COLO668 (cell line): ENCODE measurements around the gene NBPF1.
"Not testable (repeated sequence)": the region's sequence is repeated elsewhere in the genome, so short reads cannot be mapped to it uniquely, and the experiment has no call there.

Source experiments
- DNase-seq: peaks from one replicate; lab custom pipeline; 2025; ENCODE audit not compliant: unreplicated experiment; lab: John Stamatoyannopoulos, UW

NBPF1 gene

DNA sequence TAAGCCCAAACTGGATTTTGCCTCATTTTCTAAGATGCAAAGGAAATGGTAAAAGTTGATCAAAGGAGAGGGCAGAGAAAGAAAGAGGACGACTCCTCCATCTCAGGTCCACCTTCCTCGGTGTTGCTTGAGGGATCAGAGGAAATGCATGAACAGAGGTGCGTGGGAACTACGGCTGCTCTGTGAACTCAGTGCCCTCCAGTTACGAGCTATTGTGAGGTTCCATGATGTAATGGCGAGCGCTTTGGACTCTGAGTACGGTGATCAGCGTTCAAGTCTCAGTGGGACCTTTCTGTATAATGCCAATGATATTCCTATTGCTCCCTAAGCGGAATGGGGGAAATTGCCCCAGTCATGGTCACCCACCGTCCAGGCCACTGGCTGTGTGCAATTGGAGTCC is 60.1 kb downstream of the NBPF1 start:
- not testable (repeated sequence) for DNase-seq

DNA sequence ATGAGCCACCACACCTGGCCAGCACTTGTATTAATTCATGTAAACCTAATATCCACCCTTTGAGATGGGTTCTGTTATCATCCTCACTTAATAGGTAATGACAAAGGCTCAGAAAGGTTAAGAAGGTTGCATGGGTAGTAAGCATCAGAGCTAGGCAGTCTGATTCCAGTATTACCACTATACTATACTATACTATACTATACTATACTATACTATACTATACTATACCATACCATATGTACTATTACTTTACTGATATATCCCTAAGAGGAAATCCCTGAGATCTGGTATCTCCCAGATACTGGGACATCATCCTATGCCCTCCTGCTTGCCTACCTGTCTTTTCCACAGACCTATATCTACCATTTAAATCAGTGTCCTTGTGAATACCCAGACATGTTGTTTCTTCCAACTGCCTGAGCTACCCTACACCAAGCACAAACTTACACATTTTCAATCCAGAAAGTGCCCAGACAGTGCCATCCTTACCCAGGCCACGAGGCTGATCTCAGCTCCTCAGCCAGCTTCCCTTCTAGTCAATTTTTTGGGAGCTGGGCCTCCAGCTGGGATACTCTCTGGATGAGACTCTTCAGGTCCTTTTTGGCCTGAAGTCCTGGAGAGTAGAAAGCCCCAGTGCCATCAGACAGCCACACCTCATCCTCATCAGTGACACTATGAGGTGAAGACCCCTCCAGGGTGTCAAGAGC is 63.0 kb downstream of the NBPF1 start:
- not testable (repeated sequence) for DNase-seq

DNA sequence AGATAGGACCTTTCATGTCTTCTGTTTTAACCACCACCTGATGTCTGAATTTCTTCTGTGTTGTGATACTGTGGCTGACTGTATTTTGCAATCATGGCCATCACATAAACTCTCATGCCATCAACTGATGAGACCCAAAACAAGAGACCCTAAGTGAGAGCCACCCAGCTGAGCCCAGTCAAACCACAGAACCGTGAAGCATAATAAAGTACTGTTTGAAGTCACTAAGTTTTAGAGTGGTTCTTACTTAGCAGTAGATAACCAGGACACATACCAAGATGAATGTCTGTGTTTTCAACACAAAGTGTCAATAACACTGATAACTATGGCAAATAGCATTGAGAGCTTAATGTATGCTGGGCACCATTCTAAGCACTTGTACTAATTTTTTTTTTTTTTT is 63.8 kb downstream of the NBPF1 start:
- DNase-seq = not testable (repeated sequence)

- not testable (repeated sequence) for DNase-seq
Measured at GRCh38 chr1:16547502-16548241, 65.7 kb downstream of the NBPF1 start.

- peak; percentile 21 for DNase-seq
Measured at GRCh38 chr1:16545682-16546095, 67.7 kb downstream of the NBPF1 start.

- DNase-seq = not testable (repeated sequence)
Measured at GRCh38 chr1:16540421-16540893, 72.9 kb downstream of the NBPF1 start.

DNA sequence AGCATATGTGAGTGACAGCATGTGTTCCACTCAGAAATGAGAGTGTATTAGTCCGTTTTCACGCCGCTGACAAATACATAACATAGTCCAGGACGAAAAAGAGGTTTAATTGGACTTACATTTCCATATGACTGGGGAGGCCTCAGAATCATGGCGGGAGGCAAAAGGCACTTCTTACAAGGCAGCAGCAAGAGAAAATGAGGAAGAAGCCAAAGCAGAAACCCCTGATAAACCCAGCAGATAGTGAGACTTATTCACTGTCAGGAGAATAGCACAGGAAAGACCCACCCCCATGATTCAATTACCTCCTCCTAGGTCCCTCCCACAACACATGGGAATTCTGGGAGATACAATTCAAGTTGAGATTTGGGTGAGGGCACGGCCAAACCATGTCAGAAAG is 75.8 kb downstream of the NBPF1 start:
- not testable (repeated sequence) for DNase-seq

GRCh38 chr1:16536796-16537195 is 76.6 kb downstream of the NBPF1 start:
- not testable (repeated sequence) for DNase-seq

GRCh38 chr1:16535898-16536297 is 77.5 kb downstream of the NBPF1 start:
- not testable (repeated sequence) for DNase-seq

- not testable (repeated sequence) for DNase-seq
Measured at GRCh38 chr1:16535487-16535886, 77.9 kb downstream of the NBPF1 start.

- DNase-seq = not testable (repeated sequence)
Measured at GRCh38 chr1:16534829-16535456, 78.4 kb downstream of the NBPF1 start.

- DNase-seq = not testable (repeated sequence)
Measured at GRCh38 chr1:16534239-16534828, 79.0 kb downstream of the NBPF1 start.

- DNase-seq = not testable (repeated sequence)
Measured at GRCh38 chr1:16532235-16532991, 81.0 kb downstream of the NBPF1 start.

GRCh38 chr1:16528338-16528737 is 85.0 kb downstream of the NBPF1 start:
- DNase-seq = not testable (repeated sequence)

- DNase-seq = not testable (repeated sequence)
Measured at GRCh38 chr1:16525769-16526168, 87.6 kb downstream of the NBPF1 start.

- DNase-seq = not testable (repeated sequence)
Measured at GRCh38 chr1:16521679-16522078, 91.7 kb downstream of the NBPF1 start.

DNA sequence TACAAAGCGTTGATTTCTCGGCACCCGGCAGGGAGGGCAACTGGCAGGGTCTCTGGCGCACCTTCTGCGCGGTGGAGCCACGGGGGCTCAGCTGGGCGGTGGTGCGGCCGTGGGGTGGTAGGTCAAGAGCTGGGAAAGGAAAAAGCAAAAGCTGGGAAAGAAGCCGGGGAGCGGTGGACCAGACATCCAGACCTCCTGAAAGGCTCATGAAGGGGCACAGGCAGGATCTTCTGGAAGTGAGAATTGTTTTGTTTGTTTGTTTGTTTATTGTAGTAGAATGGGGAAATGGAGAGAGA is 92.1 kb downstream of the NBPF1 start:
- DNase-seq = no peak

DNA sequence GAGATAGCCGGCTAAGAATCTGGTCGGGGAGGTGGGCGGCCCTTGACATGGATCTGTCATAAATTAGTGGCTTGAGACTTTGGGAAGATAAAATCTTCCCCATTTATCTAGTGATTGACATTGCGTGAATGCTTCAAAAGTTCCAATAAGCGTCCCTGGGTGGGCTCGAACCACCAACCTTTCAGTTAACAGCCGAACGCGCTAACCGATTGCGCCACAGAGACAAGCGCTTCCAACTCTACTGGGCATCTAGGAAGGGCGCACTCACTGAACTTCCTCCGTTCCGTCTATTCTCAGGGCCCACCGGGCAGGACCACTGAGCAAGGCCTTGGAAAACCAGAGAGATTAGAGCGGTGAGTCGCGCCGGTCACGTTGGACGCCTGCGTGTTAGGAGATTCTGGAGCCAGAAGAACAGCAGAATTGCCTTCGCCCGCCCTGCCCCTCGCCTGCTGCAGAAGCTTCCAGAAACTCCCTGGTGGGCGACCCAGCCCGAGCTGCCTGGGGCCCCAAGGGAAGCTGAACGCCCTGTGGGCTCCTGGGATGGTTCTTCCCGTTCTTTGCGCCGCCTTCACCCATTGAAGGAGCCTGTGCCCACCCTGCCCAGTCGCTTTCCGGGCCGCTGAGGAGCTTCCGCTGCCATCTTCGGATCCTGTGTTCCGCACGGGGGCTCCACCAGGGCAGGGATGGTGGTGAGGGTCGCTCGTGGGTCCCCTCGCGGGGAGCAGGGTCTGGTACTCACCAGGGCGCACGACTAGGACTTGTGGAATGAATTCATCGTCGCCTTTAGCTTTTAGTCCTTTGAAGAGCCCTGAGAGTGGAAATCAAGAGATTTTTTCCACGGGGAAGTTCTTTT is 92.7 kb downstream of the NBPF1 start:
- not testable (repeated sequence) for DNase-seq

DNA sequence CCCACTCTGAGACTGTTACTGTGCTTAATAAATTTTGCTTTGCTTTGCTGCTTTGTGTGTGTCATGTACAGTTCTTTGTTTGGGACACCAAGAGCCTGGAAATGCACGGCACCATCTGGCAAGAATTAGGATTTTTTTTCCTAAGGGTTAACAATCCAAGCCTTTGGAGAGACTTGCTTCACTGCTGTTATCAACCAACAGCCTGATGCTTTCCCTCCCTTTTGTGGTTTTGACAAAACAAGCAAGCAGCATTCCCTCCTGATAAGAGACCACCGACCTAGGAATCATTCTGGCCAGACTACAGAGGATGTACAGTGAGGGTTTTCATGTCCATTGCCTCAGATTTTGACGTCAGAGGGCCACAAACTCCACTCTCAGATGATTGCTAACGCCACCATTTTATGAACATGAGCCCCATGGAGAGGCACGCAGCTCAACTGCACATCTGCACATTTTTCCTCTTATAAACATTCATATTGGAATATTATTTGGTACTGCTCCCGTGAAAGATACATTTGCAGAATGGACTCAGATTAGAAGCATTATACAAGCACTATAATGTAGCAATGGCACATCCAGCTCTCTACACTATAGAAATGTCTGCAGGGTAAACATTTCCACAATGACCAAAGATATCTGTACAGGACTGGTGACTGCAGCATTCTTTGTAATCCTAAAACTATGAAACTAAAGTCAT is 94.0 kb downstream of the NBPF1 start:
- not testable (repeated sequence) for DNase-seq
